Measurements from ENCODE around the gene TAS2R16.

The TAS2R16 gene, protein sequence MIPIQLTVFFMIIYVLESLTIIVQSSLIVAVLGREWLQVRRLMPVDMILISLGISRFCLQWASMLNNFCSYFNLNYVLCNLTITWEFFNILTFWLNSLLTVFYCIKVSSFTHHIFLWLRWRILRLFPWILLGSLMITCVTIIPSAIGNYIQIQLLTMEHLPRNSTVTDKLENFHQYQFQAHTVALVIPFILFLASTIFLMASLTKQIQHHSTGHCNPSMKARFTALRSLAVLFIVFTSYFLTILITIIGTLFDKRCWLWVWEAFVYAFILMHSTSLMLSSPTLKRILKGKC

DNA sequence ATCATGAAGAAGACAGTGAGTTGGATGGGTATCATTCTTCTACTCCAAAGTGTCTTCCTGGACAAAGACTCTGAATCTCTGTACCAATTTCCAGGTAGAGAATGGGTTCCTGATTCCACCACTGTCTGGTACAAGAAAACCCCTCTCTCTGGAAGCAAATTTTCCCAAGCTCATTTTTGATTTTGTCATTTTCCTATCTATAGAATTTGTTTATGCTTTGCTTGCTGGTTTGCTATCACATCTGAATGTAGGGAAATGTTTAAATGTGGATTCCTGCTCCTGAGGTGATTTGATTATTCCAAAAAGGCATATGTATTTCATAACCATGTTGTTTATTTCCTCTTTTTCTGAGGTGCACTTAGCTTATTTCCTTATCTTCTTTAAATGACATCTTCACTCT is at the start of gene TAS2R16:
Gene TAS2R16 (minus strand): TSS at position 101 of the 400 bp plus-strand sequence. CDS start 66 bp downstream, at position 35.
- DNase-seq (ENCODE audit: low spot score) = no peak

DNA sequence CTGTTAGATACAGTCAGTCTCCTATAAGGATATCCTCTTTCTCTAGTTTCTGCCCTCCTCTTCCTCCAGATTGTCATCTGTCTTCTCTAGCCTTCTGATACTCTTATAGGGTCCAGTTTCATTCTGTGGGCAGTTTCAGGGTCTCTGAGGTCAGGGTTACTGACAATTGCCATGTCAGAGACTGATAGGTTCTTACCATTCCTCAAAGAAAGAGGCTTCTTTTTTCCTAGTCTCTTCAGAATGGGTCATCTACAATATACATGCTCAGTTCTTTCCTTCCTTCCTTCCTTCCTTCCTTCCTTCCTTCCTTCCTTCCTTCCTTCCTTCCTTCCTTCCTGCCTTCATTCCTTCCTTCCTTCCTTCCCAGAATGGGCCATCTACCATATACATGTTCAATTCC is 48.1 kb upstream of the TAS2R16 start:
- DNase-seq (ENCODE audit: low spot score) = no peak

DNA sequence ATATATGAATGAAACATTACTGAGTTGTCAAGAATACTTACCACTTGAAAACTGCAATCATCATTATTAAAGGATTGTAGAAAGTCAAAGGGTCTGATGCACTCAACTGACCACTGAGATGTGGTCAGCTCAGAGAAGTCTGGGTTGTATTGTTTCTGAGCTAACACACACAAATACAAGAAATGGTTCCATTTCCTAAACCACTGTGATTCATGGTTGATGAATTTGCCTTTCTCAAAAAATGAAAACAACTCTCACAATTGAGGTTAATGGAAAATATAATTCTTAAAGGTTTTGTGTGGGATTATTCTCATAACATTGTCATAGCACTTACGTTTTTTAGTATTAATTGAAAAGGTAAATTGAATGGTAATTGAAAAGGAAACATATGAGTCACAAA is 45.6 kb upstream of the TAS2R16 start:
- DNase-seq (ENCODE audit: low spot score) = no peak

DNA sequence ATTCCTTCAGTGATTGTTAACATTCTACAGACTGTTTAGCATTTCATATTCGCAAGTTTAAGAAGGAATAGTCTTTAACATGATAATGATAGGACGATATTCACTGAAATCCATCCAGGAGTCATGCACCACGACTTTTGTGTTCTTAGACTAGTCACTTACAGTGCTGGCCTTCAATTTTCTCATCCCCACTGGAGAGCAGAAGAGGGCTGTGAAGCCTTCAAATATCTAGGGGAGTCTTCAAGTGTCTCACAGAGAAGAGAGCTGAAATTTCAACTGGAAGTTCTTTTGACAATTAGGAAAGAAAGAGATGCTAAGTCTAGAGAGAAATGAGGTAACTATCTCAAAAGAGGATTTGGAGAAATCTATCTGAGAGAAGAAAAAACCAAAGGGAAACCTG is 43.8 kb upstream of the TAS2R16 start:
- DNase-seq (ENCODE audit: low spot score) = no peak

DNA sequence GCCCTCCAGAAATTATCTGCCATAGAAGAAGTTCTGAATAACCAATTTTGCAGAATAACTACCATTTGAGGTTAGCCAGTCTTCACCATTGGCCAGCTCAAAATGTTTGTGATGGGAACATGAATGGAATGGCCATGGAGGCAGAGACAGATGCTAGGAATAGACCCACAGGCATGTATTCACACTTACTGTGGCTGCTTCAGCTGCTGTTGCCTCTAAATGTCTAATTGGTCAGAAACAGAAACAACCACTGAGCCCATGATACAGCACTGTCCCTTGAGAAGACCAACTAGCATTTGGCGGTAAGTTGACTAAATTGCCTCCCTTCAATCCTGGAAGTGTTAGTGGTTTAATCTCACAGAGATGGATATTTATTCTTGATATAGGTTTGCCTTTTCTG is 38.6 kb upstream of the TAS2R16 start:
- no peak for DNase-seq (ENCODE audit: low spot score)

DNA sequence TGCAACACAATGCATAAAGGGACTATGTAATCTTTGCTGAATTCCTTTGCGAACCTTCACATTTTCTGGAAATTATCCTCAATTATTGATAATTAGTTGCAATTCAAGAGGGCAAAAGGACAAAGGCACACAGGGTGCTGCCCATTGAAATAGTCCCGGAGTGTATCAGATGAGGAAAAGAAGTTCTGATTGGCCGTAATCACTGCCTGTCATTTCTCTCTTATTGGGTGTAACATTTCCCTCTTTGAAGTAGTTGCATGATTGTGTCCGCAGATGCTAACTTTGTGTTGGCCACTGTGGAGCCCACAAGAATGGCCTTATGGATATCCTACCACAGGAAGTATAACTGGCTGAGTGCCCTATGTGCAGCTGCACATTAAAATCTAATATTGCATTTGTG is 35.1 kb upstream of the TAS2R16 start:
- no peak for DNase-seq (ENCODE audit: low spot score)

DNA sequence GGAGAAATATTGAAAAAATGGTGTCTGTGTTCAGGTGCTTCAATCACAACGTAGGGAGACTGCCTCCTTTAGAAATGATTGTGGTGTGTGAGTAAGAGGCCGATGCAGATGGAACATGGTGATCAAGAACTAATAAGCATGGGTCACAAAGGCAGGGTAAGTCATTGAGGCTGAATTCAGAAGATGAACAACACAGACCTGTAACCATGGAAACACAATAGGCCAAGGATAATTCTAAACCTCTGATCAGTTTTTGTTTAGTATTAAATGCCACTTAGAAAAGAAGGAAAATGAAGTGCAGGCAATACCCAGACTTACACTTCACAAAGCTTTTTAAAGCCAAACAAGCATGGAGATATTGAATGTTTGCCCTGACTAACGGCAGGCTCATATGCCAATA is 32.8 kb upstream of the TAS2R16 start:
- no peak for DNase-seq (ENCODE audit: low spot score)

DNA sequence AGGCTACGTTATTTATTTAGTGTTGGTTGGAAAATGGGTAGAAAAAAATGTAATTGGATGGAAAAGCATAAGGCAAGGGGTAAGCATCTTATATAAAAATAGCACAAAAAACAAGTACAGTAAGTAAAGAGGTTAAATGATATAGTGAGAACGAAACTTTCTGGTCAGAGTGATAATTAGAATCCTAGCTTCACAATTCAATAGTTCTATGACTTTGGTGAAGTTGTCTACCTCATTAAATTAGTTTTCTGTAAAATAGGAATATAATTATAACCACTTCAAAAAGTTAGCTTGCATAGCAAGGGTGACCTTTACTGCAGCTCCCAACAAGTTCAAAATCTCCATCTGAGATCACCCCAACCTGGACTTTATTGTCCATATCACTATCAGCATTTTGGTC is 30.8 kb upstream of the TAS2R16 start:
- no peak for DNase-seq (ENCODE audit: low spot score)

DNA sequence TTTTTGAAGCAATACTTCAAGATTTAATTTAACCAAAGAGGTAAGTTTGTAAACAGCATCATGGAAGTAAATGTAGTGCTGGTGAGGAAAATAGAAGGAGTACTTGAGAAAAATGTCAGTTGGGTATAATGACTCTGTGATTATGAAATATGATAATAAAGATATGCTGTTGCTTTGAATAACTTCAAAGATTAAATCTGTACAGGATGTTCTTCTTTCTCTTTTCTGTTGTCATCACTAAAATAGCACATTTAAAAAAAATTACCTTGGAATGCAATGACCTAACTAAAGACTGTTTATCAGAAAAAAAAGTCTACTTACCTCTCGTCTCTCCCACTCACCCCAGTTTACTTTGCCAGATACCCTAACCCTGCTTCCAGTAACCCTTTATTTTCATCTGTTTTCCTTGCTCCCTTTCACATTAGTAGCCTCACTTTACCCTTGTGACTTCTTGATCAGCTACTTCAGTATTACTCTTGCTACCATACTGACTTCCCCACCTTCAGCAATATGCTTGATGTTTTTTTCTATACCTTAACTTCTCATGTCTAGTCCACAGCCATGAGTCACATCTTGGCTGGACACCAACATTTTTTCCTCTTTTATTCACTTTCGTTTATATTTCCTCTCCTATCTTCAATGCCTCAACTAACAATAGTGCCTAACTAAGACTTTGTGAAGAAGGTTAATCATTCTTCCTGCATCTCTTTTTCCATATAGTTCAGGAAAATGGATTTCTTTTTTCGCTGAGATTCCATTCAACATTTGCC is 29.7 kb upstream of the TAS2R16 start:
- DNase-seq (ENCODE audit: low spot score) = no peak

DNA sequence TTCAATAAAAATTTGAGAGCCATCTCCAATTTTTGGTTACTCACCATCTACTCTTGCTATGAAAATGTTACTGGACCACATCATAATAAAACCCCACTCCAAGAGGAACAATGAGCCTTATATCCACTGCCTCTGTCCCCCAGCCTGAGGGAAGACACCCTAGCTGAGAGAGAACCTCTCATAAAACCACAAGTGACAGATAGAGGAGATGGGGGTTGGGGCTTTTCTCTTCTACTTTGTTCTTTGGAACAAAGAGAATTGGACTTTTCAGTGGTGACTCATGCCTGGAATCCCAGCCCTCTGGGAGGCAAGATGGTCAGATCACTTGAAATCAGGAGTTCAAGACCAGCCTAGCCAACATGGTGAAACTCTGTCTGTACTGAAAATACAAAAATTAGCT is 27.6 kb upstream of the TAS2R16 start:
- no peak for DNase-seq (ENCODE audit: low spot score)

DNA sequence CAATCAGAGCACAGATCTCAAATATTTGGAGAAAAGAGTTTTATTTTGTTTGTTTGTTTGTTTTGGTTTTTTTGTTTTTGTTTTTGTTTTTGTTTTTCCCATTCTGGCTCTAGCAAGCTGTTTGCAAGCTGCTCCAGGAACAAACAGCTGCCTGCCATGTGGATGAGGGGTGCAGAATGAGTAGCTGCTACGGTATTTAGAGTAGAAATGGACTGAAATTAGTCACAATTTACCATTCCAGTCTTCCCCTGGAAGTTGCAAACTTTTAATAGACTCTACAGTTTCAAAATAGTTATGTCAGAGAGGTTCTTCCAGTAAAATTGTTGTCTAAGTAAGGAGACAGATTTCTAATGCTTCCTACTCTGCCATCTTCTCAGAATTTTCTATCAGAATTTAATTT is 27.1 kb upstream of the TAS2R16 start:
- no peak for DNase-seq (ENCODE audit: low spot score)

DNA sequence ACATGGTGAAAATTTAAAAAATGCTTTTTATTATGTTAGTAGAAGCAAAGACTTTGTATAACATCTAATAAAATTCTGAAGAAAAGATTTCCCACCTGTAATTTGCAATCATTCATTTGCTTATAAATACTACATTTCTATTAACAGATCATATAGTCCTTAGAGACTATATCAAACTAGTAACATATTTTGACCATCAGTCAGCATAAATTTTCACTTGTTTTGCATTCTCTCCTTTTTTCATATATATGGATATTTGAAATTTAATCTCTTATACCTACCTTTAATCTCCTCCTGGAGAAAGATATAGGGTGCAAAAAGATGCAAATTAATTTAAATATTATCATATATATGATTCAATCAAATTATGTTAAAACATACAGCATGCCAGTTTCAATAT is 16.9 kb upstream of the TAS2R16 start:
- no peak for DNase-seq (ENCODE audit: low spot score)

DNA sequence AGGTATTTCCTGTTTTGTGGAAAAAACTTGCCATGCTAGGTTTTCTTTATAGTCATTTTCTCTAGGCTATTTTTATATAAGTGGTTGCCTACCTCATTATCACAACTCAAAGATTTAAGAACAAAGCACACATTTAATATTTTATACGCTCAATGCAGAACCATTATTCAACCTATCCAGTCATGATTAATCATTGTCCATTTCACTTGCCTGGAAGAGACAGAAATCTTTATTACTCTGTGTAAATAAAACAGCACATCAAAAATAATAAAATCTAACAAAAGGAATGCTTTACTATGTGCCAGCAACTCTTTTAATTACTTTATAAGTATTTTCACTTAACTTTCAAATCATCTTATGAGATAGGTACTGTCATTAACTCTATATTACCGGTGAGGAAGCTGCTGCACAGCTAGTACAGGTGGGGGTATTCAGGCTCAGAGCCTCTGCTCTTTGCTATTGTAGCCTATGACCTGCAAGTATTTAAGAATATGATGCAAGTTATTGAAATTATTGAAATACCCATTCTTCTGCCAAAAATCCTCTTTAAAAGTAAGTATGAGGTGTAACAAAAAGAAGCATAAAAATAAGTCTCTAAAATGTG is 16.4 kb upstream of the TAS2R16 start:
- DNase-seq (ENCODE audit: low spot score) = no peak

DNA sequence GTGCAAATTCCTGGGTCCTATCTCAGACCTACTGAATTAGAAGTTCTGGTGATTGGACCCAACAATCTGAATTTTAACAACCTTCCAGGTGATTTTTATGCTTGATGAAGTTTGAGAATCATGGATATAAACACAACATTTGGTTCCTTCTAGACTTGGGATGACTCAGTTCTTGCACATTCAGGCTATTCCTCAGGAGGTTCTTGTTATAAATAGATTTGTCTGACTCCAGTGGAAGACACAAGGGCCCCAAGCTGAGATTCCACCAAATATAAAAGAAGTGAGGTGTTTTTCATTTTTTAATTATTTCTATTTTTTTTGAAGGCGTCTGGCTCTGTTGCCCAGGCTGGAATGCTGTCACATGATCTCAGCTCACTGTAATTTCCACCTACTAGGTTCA is 9.4 kb upstream of the TAS2R16 start:
- no peak for DNase-seq (ENCODE audit: low spot score)

DNA sequence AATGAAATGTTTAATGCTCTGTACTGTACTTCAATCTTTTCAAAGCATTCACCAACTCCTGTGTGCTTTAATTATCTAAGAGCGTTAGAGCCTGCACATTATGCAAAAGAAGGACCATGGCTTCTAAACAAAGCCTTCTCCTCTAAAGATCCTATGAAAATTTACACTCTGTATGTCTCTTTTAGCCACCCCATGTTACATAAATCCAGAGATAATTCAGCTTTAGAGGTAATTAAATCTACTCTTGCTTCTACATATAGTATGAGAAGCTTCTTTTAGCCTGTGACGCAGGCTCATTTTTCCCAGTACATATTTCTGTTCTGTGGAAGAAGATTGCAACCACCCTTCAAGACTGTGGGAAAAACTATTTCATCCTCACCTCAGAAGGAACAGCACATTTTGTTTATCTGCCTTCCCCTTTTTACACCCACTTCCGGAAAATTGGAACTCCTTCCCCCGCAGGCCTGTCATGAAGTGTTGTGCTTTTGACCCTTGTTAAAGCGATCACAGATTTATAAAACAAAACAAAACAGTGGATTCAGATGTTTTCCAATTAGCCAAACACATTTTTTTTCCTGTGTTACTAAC is 8.1 kb upstream of the TAS2R16 start:
- DNase-seq (ENCODE audit: low spot score) = no peak

DNA sequence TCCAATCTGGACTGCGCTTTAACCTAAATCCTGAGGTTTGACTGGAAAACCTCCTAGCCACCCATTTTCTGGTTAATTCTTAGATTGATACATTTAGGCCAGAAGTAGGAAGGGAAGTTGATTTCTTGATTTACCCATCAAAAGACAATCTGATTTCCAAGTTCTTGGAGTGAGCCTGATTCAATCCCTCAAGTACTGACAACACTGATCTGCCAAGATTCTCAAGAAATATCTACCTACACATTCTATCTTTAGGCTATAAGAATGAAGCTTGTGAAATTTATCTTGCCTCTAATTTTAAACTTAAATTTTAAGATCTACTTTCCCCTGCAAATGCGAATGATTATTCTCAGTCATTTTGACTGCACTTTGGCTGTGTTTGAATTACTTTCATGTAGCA is 5.9 kb downstream of the TAS2R16 start:
- DNase-seq (ENCODE audit: low spot score) = no peak

DNA sequence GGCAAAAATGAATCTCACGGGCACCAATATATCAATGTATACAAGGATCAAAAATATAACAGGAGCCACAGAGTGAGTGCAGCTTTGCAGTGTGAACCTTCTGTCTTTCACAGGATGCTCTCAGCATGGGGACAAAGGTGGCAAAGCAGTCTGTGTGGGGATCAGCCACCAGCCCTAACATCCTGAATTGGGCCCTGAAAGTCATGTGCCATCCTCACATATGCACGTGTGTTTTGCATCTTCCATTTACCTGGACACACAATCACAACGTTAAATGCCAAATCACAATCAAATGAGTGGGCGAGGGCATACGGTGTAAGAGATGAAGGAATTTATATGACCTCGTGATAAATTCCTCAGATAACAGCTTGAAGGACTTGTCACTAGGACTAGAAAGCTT is 6.5 kb downstream of the TAS2R16 start:
- no peak for DNase-seq (ENCODE audit: low spot score)

DNA sequence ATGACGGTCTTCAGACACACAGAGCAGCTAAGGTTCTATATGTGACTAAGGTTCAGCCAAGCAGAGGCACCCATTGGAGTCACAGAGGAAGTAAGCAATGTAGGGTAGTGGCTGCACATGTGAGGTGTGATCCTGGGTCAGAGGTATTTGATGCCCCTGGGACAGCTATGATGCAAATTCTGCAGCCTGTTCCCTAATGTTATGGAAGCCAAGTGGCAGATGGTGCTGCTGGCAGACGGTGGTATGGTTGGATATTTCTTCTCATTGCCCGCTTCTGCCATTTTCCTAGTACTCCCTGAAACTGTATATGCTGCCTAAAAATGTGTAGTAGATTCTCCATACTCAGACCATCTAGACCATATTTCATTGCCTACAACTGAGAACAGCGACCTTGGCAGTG is 7.2 kb downstream of the TAS2R16 start:
- no peak for DNase-seq (ENCODE audit: low spot score)

DNA sequence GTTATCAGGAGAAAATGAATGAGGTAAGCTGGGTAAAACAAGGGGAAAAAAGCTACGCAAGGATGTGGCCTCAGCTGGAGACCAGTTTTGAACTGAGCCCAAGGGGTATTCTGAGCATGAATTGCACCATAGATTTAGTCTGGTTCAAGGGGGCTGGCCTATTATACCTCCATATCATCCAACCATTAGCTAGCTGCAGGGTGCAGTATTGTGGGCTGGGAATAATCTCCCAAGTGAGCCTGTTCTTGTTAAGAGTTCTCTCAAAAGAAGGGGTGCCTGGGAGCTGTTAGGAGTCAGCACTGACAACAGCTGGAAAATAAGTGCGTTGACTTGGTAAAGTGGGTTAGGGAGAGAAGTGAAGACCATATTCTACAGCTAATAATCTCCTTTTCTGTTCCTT is 8.0 kb downstream of the TAS2R16 start:
- no peak for DNase-seq (ENCODE audit: low spot score)

DNA sequence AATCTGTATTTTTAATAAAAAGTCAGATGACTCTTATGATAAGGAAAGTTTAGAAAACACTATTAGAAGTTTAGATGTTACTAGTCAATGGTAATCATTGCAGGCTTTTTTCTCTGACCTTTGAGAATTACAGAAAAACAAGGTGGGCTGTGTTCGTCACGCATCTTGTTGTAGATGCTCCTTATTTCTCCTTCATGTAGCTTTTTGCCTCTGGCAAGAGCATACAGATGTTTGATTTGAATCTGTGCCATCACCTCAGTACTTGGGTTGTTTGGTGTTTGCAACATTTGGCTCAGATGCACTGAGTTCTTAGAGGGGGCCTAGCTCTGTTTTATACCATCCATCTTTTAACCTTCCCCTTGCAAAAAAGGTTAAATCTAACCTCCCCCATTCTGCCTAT is 11.5 kb downstream of the TAS2R16 start:
- DNase-seq (ENCODE audit: low spot score) = no peak

DNA sequence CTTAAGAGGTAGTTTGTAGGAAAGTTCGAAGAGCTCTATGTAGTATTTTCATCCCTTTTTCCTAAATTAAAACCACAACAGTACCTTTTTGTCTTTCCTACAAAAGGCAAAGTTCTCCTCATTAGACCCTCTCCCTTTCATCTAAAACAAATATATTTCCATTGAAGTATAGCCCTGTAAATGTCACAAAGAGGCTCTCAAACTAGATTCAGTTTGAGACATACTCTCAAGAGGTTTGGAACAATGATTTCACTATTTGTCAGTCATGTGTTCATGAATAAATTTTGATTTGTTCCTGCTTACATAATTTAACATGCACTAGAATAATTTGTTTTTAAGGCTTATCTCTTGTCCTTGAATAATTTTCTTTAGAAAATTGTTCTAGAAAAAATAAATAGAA is 12.2 kb downstream of the TAS2R16 start:
- DNase-seq (ENCODE audit: low spot score) = no peak

DNA sequence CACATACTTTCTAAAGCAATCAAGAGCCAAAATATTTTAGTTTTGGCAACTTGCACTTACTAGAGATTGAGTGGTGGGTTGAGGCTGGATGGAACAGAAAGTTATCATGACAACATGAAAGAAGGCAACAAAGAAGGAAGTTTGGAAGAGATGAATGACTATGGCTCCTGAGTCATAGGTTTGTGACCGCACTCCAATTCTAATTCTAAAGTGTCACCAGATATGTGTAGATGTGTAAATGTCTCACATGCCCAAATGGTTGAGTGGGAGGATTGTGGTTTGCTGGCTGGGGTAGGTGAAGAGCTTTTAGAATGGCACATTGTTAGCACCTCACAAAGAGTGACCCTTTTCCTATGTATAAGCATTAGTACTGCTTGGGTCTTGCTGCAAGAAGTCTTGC is 20.2 kb downstream of the TAS2R16 start:
- no peak for DNase-seq (ENCODE audit: low spot score)

DNA sequence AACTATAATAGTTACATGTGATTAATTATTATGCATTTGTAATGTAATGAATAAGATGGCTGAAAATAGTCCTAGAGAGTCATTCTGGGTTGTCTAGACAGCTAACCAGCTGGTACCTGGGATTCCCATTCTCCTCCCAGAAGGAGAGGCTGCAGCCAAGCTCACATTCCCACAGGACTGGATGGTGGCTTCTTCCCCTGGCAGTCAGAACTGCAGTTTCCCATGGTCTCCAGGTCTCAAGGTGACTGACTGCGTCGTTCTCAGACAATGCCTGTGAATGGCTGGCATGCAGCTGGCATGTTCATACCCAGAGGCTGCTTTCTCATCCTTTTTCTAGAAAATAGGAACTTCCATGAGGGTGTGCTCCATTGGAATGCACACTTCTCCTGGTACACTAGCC is 21.3 kb downstream of the TAS2R16 start:
- no peak for DNase-seq (ENCODE audit: low spot score)

Data from globus pallidus (tissue), 1 donor.